Measurements from ENCODE around the gene AGGF1. TPM values are rescaled to one million over a fixed set of nuclear protein-coding genes. Genes with fewer than 3 reads are reported as not detected.

Gene AGGF1
- total RNA-seq, 1 donor from 2014 or later = 22.3 TPM

- ATAC-seq (no peak), DNase-seq (no peak)
- no peak for TF ChIP-seq CTCF (IDR thresholded peaks at IDR 0.05)
- intact Hi-C loops (cut with DNase I) = no loop called here
- no peak overlapping the region for H3K4me3 ChIP-seq
- H3K9me3 ChIP-seq = no peaks in the 10 kb centered on the region
- no peak overlapping the region for H3K27ac ChIP-seq
- H3K27me3 ChIP-seq = no peaks in the 10 kb centered on the region
- no peaks in the 10 kb centered on the region for H3K4me1 ChIP-seq
- H3K36me3 ChIP-seq = no peaks in the 10 kb centered on the region
These were observed 21.8 kb upstream of the AGGF1 start for GRCh38 chr5:77008413-77008812.

GRCh38 chr5:77010243-77010642 lies 20.0 kb upstream of the AGGF1 start:
- ATAC-seq = no peak
- H3K9me3 ChIP-seq = no peaks in the 10 kb centered on the region
- no peaks in the 10 kb centered on the region for H3K36me3 ChIP-seq
- H3K27ac ChIP-seq = no peak overlapping the region
- DNase-seq = no peak
- TF ChIP-seq CTCF (IDR thresholded peaks at IDR 0.05) = no peak
- no peaks in the 10 kb centered on the region for H3K27me3 ChIP-seq
- no peaks in the 10 kb centered on the region for H3K4me1 ChIP-seq
- H3K4me3 ChIP-seq = no peak overlapping the region
- intact Hi-C loops (cut with DNase I) = no loop called here

GRCh38 chr5:77011498-77011897 lies 18.7 kb upstream of the AGGF1 start:
- no peaks in the 10 kb centered on the region for H3K4me1 ChIP-seq
- DNase-seq = no peak
- no peaks in the 10 kb centered on the region for H3K27me3 ChIP-seq
- no peak for TF ChIP-seq CTCF (IDR thresholded peaks at IDR 0.05)
- intact Hi-C loops (cut with DNase I) = no loop called here
- no peak overlapping the region for H3K4me3 ChIP-seq
- H3K27ac ChIP-seq = no peak overlapping the region
- no peaks in the 10 kb centered on the region for H3K36me3 ChIP-seq
- no peaks in the 10 kb centered on the region for H3K9me3 ChIP-seq
- ATAC-seq = no peak

- H3K27ac ChIP-seq = no peak overlapping the region
- no peak overlapping the region for H3K4me3 ChIP-seq
- DNase-seq (no peak), ATAC-seq (no peak)
- no peaks in the 10 kb centered on the region for H3K36me3 ChIP-seq
- no peaks in the 10 kb centered on the region for H3K9me3 ChIP-seq
- intact Hi-C loops (cut with DNase I) = no loop called here
- no peaks in the 10 kb centered on the region for H3K27me3 ChIP-seq
- no peaks in the 10 kb centered on the region for H3K4me1 ChIP-seq
- no peak for TF ChIP-seq CTCF (IDR thresholded peaks at IDR 0.05)
These were observed 17.6 kb upstream of the AGGF1 start for GRCh38 chr5:77012601-77013000.

GRCh38 chr5:77015938-77016569 lies 14.2 kb upstream of the AGGF1 start:
- intact Hi-C loops (cut with DNase I) = no loop called here
- DNase-seq (no peak), ATAC-seq (peak; percentile 52)
- TF ChIP-seq CTCF (IDR thresholded peaks at IDR 0.05) = peak; percentile 26
- Histone ChIP-seq H3K4me3 (no peak overlapping the region), H3K36me3 (no peaks in the 10 kb centered on the region), H3K27me3 (no peaks in the 10 kb centered on the region), H3K27ac (no peak overlapping the region), H3K4me1 (no peaks in the 10 kb centered on the region), H3K9me3 (no peaks in the 10 kb centered on the region)

GRCh38 chr5:77016962-77017361 lies 13.2 kb upstream of the AGGF1 start:
- no peak overlapping the region for H3K27ac ChIP-seq
- H3K36me3 ChIP-seq = no peaks in the 10 kb centered on the region
- peaks cover 6% of the 10 kb centered on the region for H3K27me3 ChIP-seq
- H3K9me3 ChIP-seq = no peaks in the 10 kb centered on the region
- no peaks in the 10 kb centered on the region for H3K4me1 ChIP-seq
- no peak overlapping the region for H3K4me3 ChIP-seq
- no peak for ATAC-seq
- no peak for TF ChIP-seq CTCF (IDR thresholded peaks at IDR 0.05)
- intact Hi-C loops (cut with DNase I) = no loop called here
- no peak for DNase-seq
